HFFc6 (cell line): Measurements from ENCODE around the gene ROBO1. TPM values are rescaled to one million over a fixed set of nuclear protein-coding genes. Genes with fewer than 3 reads are reported as not detected.

Experiments used
- DNase-seq: peaks from one replicate; pipeline ENCODE4 v3.0.0-alpha.2; 2018
- H3K27ac Mint-ChIP-seq: 2 replicates; pipeline ENCODE4 v1.8.0; 2020; ENCODE audit warnings: mild to moderate bottlenecking, mixed read lengths
- H3K27me3 Mint-ChIP-seq: 2 replicates; pipeline ENCODE4 v1.8.0; 2021; ENCODE audit warnings: mild to moderate bottlenecking, moderate library complexity, mixed read lengths; ENCODE audit not compliant: insufficient read depth
- H3K36me3 Mint-ChIP-seq: 2 replicates; pipeline ENCODE4 v1.8.0; 2021; ENCODE audit warnings: low read depth, mixed read lengths
- H3K4me1 Mint-ChIP-seq: 2 replicates; pipeline ENCODE4 v1.8.0; 2020; ENCODE audit warnings: low read depth, mixed read lengths
- H3K4me3 Mint-ChIP-seq: 2 replicates; pipeline ENCODE4 v1.8.0; 2020; ENCODE audit warnings: mild to moderate bottlenecking, moderate library complexity, mixed read lengths
- H3K9me3 Mint-ChIP-seq: 2 replicates; pipeline ENCODE4 v1.8.0; 2020; ENCODE audit warnings: mild to moderate bottlenecking, mixed read lengths
- total RNA-seq, 6 experiments: library from RNA; stranded (reverse); fragmentation: NEBNext Ultra II Directional; extraction: Animal tissue kit (Norgen Biotek cat#: 25700); gene quantifications; 2 replicates in 1 of 6; 3 replicates in 5 of 6; pipeline ENCODE4 v1.2.3, GENCODE V29; 2021
- TF ChIP-seq, protein P1 (sequence below): fragments of 200-600 bp; sonication (generic); IDR thresholded peaks from 2 replicates; pipeline ENCODE4 v1.5.0; 2021; ENCODE audit warnings: antibody characterized with exemption, mild to moderate bottlenecking

ROBO1 gene
- total RNA-seq, 6 experiments from 2014 or later, result 38.7 to 51.3 (median 41.7) TPM

DNA sequence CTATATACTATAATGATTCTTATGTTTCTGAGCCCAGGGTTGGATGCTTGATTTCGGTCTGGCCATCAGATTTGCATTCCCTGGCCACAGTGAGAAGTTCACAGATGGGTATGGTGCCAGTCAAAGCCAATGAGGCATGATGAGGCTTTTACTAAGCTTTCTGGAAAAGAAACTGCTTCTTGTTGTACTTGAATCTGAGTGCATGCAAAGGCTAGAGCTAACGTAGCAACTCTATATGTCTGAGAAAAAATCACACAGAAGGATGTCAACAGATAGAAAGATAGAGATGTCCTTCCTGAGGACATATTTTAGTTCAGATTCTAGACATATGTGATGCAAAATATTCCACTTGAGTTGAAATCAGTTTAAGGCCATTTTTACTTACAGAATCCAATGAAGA is 608.1 kb downstream of the ROBO1 start:
- Mint-ChIP-seq H3K4me3 (no peak overlapping the region), H3K4me1 (peaks cover 20% of the 10 kb centered on the region), H3K27ac (no peak overlapping the region), H3K27me3 (no peaks in the 10 kb centered on the region; the same call in 1 of the 2 replicates), H3K9me3 (no peaks in the 10 kb centered on the region), H3K36me3 (no peaks in the 10 kb centered on the region)
- DNase-seq, result no peak
- TF ChIP-seq, protein P1, sequence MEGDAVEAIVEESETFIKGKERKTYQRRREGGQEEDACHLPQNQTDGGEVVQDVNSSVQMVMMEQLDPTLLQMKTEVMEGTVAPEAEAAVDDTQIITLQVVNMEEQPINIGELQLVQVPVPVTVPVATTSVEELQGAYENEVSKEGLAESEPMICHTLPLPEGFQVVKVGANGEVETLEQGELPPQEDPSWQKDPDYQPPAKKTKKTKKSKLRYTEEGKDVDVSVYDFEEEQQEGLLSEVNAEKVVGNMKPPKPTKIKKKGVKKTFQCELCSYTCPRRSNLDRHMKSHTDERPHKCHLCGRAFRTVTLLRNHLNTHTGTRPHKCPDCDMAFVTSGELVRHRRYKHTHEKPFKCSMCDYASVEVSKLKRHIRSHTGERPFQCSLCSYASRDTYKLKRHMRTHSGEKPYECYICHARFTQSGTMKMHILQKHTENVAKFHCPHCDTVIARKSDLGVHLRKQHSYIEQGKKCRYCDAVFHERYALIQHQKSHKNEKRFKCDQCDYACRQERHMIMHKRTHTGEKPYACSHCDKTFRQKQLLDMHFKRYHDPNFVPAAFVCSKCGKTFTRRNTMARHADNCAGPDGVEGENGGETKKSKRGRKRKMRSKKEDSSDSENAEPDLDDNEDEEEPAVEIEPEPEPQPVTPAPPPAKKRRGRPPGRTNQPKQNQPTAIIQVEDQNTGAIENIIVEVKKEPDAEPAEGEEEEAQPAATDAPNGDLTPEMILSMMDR, result no peak

DNA sequence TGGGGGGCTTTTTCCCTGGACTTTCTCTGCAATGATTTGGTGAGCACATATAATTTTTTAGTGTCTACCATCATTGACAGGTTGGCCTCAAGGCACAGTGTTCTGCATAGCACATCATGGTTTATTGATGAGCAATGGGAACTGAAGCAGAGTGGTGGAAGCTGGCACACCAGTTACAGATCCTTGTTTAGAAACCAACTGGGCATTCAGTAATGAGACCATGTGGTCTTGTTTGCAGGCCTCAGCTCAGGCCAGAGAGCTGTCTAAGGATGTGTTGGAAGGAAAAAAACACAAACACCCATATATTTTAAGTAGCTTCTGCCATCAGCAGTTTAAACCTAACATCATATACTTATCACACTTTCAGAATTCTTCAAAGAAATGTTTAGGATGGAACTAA is 610.6 kb downstream of the ROBO1 start:
- Mint-ChIP-seq H3K36me3 (no peaks in the 10 kb centered on the region), H3K9me3 (no peaks in the 10 kb centered on the region), H3K4me1 (peaks cover 7% of the 10 kb centered on the region), H3K27ac (no peak overlapping the region), H3K27me3 (no peaks in the 10 kb centered on the region; the same call in 1 of the 2 replicates), H3K4me3 (no peak overlapping the region)
- DNase-seq, result no peak
- TF ChIP-seq, protein P1, result no peak

DNA sequence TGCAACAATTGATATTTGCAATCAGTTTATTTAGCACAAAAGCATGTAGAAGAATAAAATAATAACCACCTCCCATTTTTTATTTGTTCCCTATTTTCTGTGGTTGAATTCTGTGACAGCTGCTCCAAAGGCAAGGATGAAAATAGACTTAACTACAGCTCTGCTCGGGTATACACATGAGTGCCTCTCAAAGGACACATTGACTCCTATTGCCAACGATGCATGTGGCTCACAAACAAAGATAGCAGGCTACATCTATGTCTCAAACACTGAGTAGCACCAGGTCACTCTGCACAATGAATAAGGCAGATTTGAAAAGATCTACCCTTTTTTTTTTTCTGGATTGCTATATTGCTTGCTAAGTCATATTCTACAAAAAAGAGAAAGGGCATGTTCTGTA is 612.9 kb downstream of the ROBO1 start:
- no peaks in the 10 kb centered on the region for H3K36me3 Mint-ChIP-seq
- H3K27ac Mint-ChIP-seq, result no peak overlapping the region
- H3K4me1 Mint-ChIP-seq, result no peaks in the 10 kb centered on the region
- DNase-seq, result no peak
- H3K27me3 Mint-ChIP-seq, result no peaks in the 10 kb centered on the region; the same call in 1 of the 2 replicates
- H3K4me3 Mint-ChIP-seq, result no peak overlapping the region
- H3K9me3 Mint-ChIP-seq, result no peaks in the 10 kb centered on the region
- TF ChIP-seq, protein P1, result no peak

DNA sequence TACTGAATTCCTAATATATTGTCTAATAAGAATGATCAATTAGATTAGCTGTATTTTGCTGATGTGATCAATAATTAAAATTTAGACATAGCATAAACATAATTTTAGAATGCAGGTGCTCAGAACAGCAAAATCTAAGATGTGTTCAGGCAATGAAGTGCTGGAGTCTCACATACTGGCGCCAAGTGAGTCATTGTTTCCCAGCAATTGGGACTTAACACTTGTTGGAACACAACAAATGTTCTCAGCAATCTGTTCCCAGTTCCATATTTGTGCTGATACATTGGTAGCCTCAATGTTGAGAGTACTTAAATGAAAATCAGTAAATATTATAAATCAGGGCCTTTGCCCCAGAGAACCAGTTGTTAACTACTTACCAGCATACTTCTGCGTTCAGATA is 619.0 kb downstream of the ROBO1 start:
- Mint-ChIP-seq H3K9me3 (no peaks in the 10 kb centered on the region), H3K27me3 (no peaks in the 10 kb centered on the region)

DNA sequence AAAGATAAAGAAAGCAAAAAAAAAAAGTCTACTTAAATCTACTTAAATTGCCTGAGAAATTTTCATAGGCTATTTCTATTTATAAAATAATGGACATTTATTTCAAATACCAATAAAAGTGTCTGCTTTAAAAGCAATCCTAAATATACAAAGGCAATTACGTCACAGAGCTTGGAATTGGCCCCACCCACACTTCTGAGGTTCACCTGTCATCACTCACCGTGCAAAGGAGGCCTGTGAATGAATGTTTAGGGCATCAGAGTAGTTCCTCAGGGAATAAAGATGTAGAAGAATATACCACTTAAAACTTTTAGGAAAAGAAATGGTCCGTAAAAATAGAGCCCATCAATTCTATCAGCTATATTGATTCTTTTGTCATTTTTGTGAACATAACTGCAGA is 621.8 kb downstream of the ROBO1 start:
- H3K27me3 Mint-ChIP-seq, result no peaks in the 10 kb centered on the region
- DNase-seq, result no peak
- H3K9me3 Mint-ChIP-seq, result no peaks in the 10 kb centered on the region
- no peaks in the 10 kb centered on the region; the same call in 1 of the 2 replicates for H3K4me1 Mint-ChIP-seq
- TF ChIP-seq, protein P1, result no peak
- H3K4me3 Mint-ChIP-seq, result no peak overlapping the region
- H3K27ac Mint-ChIP-seq, result no peak overlapping the region
- no peaks in the 10 kb centered on the region for H3K36me3 Mint-ChIP-seq

More for the DNA sequence above, 619.0 kb downstream of the ROBO1 start:
- no peaks in the 10 kb centered on the region for H3K36me3 Mint-ChIP-seq
- no peak overlapping the region for H3K4me3 Mint-ChIP-seq
- no peak overlapping the region for H3K27ac Mint-ChIP-seq
- H3K4me1 Mint-ChIP-seq, result no peaks in the 10 kb centered on the region
- no peak for DNase-seq
- TF ChIP-seq, protein P1, result no peak

DNA sequence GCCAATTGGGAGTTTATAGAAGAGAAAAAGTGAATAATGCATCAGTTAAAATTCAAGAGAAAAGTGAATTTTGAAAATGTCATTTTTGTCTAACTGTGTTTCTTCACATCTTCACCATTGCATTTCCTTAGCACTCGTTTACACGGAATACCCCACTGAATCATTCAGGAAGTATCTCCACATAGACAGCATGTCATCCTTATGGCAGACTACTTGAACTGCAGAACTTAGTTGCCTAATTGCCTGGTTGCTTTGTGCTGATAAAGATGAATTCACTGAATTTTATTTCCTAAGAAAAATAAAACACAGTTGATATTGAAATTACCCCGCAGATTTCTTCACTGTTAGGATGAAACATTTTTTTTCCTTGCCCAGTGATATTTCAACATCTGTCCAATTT is 627.1 kb downstream of the ROBO1 start:
- Mint-ChIP-seq H3K4me3 (no peak overlapping the region), H3K36me3 (no peaks in the 10 kb centered on the region), H3K27me3 (no peaks in the 10 kb centered on the region), H3K9me3 (no peaks in the 10 kb centered on the region), H3K27ac (no peak overlapping the region), H3K4me1 (peaks cover 5% of the 10 kb centered on the region; the same call in 1 of the 2 replicates)
- TF ChIP-seq, protein P1, result no peak
- DNase-seq, result no peak
